Body of pancreas (tissue), 4 donors: ENCODE results near the gene PDZD4. TPM values are rescaled to one million over a fixed set of nuclear protein-coding genes. Genes with fewer than 3 reads are reported as not detected.

Source experiments
- ATAC-seq: fragments of 150-250 bp; one replicate; pipeline ENCODE4 v1.9.1; 2016
- DNase-seq, 4 donors: peaks; one replicate each; pipeline ENCODE4 v3.0.0-alpha.2; 2019
- H3K27ac ChIP-seq, 4 donors: fragments of 200-600 bp; sonication (generic); 1 replicate in 3 of 4; 2 replicates in 1 of 4; pipeline versions ENCODE4 v1.5.1 to v1.6.1; 2016 to 2019; ENCODE audit warnings: mild to moderate bottlenecking in 1 of 4, mixed read lengths in 1 of 4, moderate library complexity in 1 of 4
- H3K27me3 ChIP-seq, 2 donors: fragments of 200-600 bp; sonication (generic); one replicate each; pipeline ENCODE4 v1.6.0; 2016; ENCODE audit warnings: mild to moderate bottlenecking in 1 of 2
- H3K36me3 ChIP-seq, 2 donors: fragments of 200-600 bp; sonication (generic); replicated peaks in 1 of 2; 2 replicates each; pipeline ENCODE4 v1.5.1; 2016; ENCODE audit warnings: low read depth in 2 of 2; ENCODE audit not compliant: insufficient read depth in 1 of 2
- H3K4me1 ChIP-seq: fragments of 200-600 bp; sonication (generic); one replicate; pipeline ENCODE4 v1.6.0; 2016
- H3K4me3 ChIP-seq, 2 donors: fragments of 200-600 bp; sonication (generic); 1 replicate in 1 of 2; 2 replicates in 1 of 2; pipeline ENCODE4 v1.5.1; 2016 to 2019
- H3K9me3 ChIP-seq, 3 donors: fragments of 200-600 bp; sonication (generic); 1 replicate in 2 of 3; 2 replicates in 1 of 3; pipeline ENCODE4 v1.5.1; 2016
- POLR2A ChIP-seq, 3 donors: fragments of 450-650 bp; IDR thresholded peaks; one replicate each; pipeline ENCODE4 v1.6.1; 2016; ENCODE audit warnings: antibody characterized with exemption in 3 of 3, mild to moderate bottlenecking in 2 of 3
- WGBS, 2 donors: methylation state at CpG; one replicate each; pipeline ENCODE4 v1.1.5; 2017; 5-methylcytosine and 5-hydroxymethylcytosine counted together
- intact Hi-C: fragments of 100-400 bp; cut with DNase I; formaldehyde crosslinking; loops from one replicate; pipeline ENCODE4 v1.15.1; 2023
- total RNA-seq, 2 donors: library from RNA; depleted of rRNA; stranded (reverse); fragments of >200 nt; gene quantifications; one replicate each; pipeline ENCODE4 v1.1.0, GENCODE V29; 2016
- TF ChIP-seq, protein P1 (sequence below), 7 experiments: fragments of 450-650 bp in 4 of 7; fragments of 200-600 bp in 3 of 7; sonication (generic) in 3 of 7; IDR thresholded peaks; one replicate each; pipeline ENCODE4 v1.5.1; 2016 to 2019; ENCODE audit warnings: antibody characterized with exemption in 7 of 7

PDZD4 gene, protein sequence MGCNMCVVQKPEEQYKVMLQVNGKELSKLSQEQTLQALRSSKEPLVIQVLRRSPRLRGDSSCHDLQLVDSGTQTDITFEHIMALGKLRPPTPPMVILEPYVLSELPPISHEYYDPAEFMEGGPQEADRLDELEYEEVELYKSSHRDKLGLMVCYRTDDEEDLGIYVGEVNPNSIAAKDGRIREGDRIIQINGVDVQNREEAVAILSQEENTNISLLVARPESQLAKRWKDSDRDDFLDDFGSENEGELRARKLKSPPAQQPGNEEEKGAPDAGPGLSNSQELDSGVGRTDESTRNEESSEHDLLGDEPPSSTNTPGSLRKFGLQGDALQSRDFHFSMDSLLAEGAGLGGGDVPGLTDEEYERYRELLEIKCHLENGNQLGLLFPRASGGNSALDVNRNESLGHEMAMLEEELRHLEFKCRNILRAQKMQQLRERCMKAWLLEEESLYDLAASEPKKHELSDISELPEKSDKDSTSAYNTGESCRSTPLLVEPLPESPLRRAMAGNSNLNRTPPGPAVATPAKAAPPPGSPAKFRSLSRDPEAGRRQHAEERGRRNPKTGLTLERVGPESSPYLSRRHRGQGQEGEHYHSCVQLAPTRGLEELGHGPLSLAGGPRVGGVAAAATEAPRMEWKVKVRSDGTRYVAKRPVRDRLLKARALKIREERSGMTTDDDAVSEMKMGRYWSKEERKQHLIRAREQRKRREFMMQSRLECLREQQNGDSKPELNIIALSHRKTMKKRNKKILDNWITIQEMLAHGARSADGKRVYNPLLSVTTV
- 1 to 10 TPM; 1.6 to 2.6 TPM for total RNA-seq

DNA sequence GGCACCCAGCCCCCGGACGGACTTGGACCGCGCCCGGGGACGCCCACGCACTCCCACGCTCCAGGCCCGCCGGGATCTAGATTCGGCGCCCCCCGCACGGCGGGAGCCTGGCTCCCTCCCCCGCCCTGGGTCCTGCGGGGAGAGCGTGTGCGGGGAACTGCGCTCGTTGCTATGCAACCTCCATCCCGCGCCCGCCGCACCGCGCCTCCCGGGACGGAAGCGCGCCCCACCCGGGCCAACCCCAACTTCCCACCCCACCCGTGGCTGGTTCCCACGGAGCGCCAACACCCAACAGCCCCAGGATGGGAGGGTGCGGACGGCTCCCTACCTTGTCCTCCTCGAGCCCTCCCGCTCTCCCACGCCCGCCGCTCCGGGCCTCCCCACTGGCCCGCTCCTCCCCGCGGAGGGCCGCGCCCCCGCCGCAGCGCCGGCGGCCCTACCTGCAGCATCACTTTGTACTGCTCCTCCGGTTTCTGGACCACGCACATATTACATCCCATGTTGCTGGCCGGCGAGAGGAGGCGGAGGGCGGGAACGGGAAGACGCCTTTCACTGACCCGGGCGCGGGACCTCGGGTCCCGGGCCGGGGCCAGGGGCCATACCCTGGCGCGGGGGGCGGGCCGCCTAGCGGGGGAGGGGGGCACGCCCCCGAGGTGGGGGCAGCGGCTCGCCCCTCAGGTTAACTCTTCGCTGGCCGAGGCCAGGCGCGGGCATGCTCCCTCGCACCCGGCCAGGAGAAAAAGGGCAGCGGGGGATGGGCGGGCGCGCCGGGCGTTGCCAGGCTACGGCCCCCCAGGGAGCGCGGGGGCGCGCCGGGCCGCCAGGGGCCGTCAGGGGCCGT lies at the start of gene PDZD4:
Gene PDZD4, minus strand, starts transcription at position 746 of the 841 bp plus-strand sequence. Its CDS starts 246 bp downstream, at position 500.
- intact Hi-C loops, result no loop called here

DNA sequence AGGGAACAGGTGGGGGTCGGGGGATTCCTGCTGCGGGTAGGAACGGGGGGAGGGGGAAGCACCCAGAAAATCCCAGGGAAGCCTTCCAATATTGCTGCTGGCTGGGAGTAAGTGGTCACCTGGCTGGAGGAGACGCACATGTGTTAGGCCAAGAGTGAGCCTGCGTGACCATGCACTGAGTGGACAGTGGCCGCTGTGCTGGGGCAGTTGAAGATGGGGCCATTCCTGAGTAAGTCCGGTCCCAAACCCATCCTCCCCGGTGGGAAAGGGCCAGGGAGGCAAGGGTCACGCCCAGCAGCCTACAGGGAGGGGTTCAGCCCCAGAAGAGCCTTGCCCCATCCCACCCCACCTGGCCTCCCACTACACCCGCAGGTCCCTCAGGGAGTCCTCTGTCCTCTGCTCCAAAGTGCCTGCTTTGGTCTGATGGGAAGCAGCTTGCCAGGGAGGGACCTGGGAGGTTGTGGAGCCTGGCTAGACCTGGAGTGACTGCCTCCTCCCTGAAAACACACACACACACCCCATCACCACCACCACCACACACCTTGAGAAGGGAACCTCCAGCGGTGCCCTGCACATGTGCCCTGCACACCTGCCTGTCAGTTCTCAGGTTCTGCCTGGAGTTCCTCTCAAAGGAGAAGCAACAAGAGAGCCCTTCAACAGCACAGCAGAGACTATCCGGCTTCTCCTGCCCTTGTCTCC lies 49.5 kb upstream of the PDZD4 start:
- no peak for ATAC-seq
- Histone ChIP-seq H3K27ac (no peak overlapping the region), H3K27me3 (no peaks in the 10 kb centered on the region), H3K4me3 (no peak overlapping the region), H3K36me3 (no peaks in the 10 kb centered on the region), H3K9me3 (no peaks in the 10 kb centered on the region), H3K4me1 (no peaks in the 10 kb centered on the region)
- DNase-seq, result no peak
- intact Hi-C loops, result no loop called here
- TF ChIP-seq, protein P1, sequence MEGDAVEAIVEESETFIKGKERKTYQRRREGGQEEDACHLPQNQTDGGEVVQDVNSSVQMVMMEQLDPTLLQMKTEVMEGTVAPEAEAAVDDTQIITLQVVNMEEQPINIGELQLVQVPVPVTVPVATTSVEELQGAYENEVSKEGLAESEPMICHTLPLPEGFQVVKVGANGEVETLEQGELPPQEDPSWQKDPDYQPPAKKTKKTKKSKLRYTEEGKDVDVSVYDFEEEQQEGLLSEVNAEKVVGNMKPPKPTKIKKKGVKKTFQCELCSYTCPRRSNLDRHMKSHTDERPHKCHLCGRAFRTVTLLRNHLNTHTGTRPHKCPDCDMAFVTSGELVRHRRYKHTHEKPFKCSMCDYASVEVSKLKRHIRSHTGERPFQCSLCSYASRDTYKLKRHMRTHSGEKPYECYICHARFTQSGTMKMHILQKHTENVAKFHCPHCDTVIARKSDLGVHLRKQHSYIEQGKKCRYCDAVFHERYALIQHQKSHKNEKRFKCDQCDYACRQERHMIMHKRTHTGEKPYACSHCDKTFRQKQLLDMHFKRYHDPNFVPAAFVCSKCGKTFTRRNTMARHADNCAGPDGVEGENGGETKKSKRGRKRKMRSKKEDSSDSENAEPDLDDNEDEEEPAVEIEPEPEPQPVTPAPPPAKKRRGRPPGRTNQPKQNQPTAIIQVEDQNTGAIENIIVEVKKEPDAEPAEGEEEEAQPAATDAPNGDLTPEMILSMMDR (IDR thresholded peaks at IDR 0.05), result no peak
- no peak for TF ChIP-seq POLR2A (IDR thresholded peaks at IDR 0.05)
- WGBS, 2 donors, result 40% methylated on average over 10 of the region's 12 CpGs; no CpG with 5 or more reads in 1 of the 2 donors

More for the DNA sequence above, at the start of gene PDZD4:
- DNase-seq (no peak), ATAC-seq (no peak)
- Histone ChIP-seq H3K4me3 (no peak within 1 kb of the TSS), H3K27ac (no peak within 1 kb of the TSS), H3K27me3 (no peaks in the 10 kb centered on the region), H3K36me3 (no peaks in the 10 kb centered on the region), H3K9me3 (no peaks in the 10 kb centered on the region), H3K4me1 (peaks cover 12% of the 10 kb centered on the region)
- TF ChIP-seq, protein P1 (IDR thresholded peaks at IDR 0.05), result no peak
- no peak for TF ChIP-seq POLR2A (IDR thresholded peaks at IDR 0.05)
- WGBS, 2 donors, result 0% methylated on average over 4 to 8 of the region's 97 CpGs

DNA sequence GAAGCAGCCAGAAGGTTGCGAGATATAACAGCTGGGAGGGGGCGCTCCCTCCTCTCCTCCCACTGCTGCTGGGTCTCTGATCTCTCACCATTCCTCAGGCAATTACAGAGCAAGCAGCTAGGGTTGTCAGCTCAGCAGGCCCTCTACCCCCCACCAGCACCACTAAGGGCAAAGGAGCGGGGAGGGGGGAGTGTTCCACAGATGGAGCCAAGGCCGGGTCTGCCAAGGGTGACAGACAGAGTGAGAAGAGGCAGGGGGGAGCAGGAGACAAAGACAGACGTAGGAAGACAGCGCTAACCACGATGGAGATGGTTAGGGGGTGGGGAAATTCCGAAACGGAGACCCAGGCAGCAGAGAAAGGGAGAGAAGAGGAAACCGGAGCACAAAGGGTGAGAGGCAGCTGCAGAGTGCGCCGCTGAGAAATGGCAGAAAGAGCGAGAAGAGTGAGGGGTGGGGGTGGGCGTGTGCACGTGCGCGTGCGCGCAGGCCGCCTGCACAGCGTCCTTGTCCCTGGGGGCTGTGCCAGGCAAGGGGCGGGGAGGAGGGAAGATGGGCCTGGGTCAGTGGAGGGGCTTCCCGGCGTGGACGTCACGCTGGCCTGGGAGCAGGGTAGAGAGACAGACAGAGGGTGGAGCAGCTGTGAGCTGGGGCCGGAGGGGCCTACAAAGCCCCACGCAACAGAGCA lies 48.8 kb upstream of the PDZD4 start:
- no peaks in the 10 kb centered on the region for H3K36me3 ChIP-seq
- WGBS, 2 donors, result 4 to 5% methylated on average over 9 to 16 of the region's 28 CpGs
- intact Hi-C loops, result no loop called here
- DNase-seq (no peak), ATAC-seq (no peak)
- no peaks in the 10 kb centered on the region for H3K27me3 ChIP-seq
- no peak for TF ChIP-seq POLR2A (IDR thresholded peaks at IDR 0.05)
- TF ChIP-seq, protein P1 (IDR thresholded peaks at IDR 0.05), result no peak
- H3K4me3 ChIP-seq, result no peak overlapping the region
- no peaks in the 10 kb centered on the region for H3K9me3 ChIP-seq
- no peak overlapping the region for H3K27ac ChIP-seq
- no peaks in the 10 kb centered on the region for H3K4me1 ChIP-seq

DNA sequence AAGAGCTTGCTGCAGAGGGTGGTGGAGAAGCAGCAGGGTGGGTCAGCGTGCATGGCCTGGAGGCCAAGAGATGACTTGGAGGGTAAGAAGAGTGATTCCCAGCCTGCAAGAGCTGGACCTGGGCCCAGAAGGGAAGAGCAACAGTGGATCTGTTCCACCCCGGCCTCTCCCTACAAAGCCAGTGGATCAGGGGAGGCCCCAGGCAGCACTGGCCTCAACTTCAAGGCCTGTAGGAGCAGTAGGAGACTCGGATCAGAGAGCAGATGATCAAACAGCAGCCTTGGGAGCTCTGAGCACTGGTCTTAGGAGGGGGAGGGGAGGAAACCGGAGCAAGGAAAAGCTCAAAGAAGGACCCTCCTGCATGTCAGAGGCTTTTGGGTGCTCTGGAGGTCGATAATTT lies 48.0 kb upstream of the PDZD4 start:
- H3K27ac ChIP-seq, result no peak overlapping the region
- intact Hi-C loops, result no loop called here
- TF ChIP-seq, protein P1 (IDR thresholded peaks at IDR 0.05), result no peak
- TF ChIP-seq POLR2A (IDR thresholded peaks at IDR 0.05), result no peak
- no peaks in the 10 kb centered on the region for H3K36me3 ChIP-seq
- WGBS, 2 donors, result 39 to 41% methylated on average over 4 to 5 of the region's 5 CpGs
- H3K4me3 ChIP-seq, result no peak overlapping the region
- DNase-seq (no peak), ATAC-seq (no peak)
- H3K9me3 ChIP-seq, result no peaks in the 10 kb centered on the region
- H3K27me3 ChIP-seq, result no peaks in the 10 kb centered on the region
- H3K4me1 ChIP-seq, result no peaks in the 10 kb centered on the region
